GM19372 (cell line): ENCODE data around the gene NIBAN1.
"Not testable (repeated sequence)": the region's sequence is repeated elsewhere in the genome, so short reads cannot be mapped to it uniquely, and the experiment has no call there.

Experiments
- ATAC-seq: cut with Tn5 transposase; IDR thresholded peaks from one replicate; pipeline ENCODE4 v1.9.1; 2021; ENCODE audit warnings: mild to moderate bottlenecking, low read depth, moderate library complexity; ENCODE audit not compliant: unreplicated experiment

The NIBAN1 gene, protein sequence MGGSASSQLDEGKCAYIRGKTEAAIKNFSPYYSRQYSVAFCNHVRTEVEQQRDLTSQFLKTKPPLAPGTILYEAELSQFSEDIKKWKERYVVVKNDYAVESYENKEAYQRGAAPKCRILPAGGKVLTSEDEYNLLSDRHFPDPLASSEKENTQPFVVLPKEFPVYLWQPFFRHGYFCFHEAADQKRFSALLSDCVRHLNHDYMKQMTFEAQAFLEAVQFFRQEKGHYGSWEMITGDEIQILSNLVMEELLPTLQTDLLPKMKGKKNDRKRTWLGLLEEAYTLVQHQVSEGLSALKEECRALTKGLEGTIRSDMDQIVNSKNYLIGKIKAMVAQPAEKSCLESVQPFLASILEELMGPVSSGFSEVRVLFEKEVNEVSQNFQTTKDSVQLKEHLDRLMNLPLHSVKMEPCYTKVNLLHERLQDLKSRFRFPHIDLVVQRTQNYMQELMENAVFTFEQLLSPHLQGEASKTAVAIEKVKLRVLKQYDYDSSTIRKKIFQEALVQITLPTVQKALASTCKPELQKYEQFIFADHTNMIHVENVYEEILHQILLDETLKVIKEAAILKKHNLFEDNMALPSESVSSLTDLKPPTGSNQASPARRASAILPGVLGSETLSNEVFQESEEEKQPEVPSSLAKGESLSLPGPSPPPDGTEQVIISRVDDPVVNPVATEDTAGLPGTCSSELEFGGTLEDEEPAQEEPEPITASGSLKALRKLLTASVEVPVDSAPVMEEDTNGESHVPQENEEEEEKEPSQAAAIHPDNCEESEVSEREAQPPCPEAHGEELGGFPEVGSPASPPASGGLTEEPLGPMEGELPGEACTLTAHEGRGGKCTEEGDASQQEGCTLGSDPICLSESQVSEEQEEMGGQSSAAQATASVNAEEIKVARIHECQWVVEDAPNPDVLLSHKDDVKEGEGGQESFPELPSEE

DNA sequence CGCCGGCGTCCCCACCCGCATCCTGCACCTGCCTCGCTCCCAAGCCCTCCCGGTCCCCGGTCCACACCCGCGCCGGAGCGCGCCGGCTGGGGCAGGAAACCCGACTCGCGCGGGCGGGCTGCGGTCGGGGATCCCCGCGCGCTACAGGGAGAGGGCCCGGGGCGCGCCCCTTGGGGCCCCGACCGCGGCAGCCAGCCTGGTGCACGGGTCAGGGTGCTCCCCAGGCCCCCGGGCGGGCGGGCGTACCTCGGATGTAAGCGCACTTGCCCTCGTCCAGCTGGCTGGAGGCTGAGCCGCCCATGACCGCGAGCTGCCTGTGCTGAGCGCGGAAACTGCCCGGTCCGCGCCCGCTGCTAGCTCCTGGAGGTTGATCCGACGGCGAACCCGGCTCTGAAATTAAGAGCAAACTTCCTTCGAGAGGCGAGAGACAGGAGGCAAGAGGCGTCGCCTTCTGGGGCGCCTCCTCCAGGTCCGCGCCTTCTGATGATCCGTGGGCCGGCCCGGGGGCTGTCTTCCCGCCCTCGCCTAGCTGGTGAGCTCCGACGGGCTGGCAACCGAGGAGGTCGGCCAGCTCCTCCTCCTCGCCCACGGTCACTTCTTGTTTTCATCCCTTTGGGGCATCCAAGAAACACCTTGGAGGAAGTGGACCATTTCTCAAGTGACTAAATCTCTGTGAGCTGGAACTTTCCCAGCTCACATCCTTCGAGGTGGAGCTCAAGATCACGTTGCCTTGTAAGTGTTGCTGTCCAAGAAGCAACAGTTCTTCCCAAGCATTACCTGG lies at the start of gene NIBAN1:
NIBAN1 (minus strand) TSS at position 453 of the 781 bp plus-strand sequence; CDS start at position 301, 152 bp downstream.
- ATAC-seq: peak; percentile 62

DNA sequence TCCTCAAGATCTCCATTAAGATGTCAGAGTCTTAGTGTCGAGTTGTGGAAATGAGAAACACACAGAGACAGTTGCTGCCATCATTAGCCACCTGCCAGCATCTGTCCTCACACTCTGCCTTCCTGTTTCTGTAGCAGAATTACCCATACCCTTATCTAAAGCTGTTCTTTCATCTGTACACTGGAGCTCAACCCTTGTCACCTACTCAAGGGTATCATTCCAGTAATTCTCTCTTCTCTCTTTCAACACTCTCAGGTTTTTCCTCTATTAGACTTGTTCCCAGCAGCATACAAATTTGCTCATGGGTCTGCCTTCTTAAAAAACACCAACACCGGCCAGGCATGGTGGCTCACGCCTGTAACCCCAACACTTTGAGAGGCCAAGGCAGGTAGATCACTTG lies 43.7 kb upstream of the NIBAN1 start:
- ATAC-seq: no peak

DNA sequence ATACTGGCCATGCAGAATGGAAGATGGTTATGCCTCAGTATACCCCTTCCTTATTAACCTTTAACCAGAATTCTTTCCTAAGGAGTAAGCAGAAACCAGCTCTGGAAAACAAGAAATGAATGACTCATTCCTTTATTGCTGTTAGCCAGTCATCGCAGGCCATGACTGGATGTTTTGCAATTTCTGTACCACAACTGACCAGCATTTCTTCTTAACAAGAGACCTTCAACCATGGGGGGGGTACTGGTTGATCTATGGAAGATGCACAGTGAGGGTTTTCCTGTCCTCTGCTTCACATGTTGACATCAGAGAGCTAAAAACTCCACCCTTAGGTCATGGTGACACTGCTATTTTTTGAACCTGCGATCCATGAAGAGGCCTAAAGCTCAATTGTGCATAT lies 43.0 kb upstream of the NIBAN1 start:
- ATAC-seq: no peak

DNA sequence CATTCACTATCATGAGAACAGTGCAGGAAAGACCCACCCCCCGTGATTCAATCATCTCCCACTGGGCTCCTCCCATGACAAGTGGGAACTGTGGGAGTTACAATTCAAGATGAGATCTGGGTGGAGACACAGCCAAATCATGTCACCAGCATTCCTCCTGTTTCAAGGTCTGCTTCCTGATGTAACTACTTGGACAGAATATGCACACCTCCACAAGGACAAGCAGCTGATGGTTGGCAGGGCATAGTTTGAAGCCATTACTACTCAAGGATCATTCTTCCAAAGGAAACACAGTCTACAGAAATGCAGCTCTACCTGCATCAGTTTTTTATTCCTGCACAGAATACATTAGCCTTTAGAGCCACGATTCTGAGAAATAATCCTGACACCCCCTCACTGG lies 42.6 kb upstream of the NIBAN1 start:
- no peak for ATAC-seq

DNA sequence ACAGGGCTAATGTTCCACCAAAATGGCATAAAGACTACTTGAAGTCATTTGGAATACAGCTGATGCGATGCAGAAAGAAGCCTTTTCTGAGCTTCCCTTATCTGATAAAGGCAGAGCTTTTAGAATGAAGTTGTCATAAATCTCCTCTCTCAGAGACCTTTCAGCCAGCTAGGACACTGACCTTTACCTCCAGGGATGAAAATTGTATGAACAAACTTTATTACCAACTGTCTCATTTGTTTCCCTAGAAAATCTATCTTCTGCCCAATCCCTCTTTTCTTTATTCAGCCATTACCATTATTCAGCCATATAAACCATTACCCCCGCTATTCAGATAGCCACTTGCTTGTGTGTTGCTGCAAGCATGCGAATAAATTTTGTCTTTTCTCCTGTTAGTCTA lies 41.3 kb upstream of the NIBAN1 start:
- ATAC-seq: no peak

DNA sequence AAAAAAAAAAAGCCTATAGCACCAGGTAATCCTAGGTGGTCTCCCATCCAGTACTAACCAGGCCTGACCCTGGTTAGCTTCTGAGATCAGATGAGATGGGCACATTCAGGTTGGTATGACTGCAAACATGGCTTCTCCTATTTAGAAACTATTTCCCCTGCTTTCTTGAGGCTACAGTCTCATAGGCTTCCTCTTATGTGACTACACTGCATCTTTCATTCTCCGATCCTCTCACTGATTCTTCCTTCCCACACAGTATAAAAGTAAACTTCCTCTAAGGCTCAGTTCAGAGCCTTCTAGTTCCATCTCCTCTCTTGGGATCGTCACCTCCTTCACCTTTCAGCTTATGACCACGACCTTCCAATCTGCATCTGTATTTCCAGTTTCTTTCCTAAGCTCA lies 40.6 kb upstream of the NIBAN1 start:
- ATAC-seq: no peak

DNA sequence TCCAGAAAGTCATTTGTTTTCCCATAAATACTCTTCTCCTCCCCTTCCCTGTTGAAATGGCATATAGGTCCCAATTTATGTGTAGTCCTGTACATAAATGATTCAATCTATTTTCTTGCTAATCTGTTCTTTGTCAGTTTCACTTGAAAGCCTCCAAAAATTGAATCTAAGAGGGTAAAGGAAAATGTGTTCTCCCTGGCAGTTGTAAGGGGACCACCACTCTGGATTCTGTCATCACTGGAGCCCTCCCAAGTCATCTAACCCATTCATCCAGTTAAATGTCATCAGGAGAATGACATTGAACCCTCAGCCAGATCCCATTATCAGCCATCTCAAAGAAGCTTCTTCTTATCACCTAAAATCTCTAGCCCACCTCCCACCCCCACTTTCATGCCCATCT lies 36.1 kb upstream of the NIBAN1 start:
- ATAC-seq: no peak

DNA sequence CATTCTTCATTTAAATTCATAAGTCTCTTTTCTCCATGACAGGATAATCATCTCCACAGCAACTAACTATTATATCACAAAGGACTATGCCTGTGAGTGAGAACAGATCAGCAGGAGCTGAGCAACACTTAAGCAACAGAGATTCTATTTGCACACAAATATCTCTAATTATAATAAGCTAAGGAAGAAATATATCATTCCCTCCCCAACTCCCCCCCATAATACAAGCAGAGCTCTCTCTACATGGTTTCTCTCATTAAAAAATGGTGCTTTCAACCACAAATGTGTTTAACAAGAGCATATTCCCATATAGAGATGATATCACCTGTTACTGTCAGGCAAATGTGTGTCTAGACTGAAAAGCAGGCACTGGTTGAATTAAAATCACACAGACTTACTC lies 34.5 kb upstream of the NIBAN1 start:
- no peak for ATAC-seq

DNA sequence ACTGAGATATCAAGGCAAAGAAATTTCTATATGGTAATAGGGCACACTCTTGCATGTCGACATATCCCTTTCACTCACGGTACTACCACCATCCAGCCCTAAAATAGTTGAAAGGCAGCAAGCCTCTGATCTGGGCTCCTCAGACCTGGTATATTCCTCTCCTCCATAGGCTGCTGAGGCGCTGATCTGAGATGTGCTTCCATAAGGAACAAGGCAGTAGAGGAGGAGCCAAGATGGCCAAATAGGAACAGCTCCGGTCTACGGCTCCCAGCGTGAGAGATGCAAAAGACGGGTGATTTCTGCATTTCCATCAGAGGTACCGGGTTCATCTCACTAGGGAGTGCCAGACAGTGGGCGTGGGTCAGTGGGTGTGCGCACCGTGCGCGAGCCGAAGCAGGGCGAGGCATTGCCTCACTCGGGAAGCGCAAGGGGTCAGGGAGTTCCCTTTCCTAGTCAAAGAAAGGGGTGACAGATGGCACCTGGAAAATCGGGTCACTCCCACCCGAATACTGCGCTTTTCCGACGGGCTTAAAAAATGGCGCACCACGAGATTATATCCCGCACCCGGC lies 27.1 kb upstream of the NIBAN1 start:
- not testable (repeated sequence) for ATAC-seq

DNA sequence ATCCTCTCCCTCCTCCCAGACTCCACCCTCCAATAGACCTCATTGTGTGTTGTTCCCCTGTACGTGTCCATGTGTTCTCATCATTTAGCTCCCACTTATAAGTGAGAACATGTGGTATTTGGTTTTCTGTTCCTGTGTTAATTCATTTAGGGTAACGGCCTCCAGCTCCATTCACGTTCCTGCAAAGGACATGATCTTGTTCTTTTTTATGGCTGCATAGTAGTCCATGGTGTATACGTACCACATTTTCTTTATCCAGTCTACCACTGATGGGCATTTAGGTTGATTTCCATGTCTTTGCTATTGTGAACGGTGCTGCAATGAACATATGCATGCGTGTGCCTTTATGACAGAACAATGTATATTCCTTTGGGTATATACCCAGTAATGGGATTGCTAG lies 25.7 kb upstream of the NIBAN1 start:
- not testable (repeated sequence) for ATAC-seq

DNA sequence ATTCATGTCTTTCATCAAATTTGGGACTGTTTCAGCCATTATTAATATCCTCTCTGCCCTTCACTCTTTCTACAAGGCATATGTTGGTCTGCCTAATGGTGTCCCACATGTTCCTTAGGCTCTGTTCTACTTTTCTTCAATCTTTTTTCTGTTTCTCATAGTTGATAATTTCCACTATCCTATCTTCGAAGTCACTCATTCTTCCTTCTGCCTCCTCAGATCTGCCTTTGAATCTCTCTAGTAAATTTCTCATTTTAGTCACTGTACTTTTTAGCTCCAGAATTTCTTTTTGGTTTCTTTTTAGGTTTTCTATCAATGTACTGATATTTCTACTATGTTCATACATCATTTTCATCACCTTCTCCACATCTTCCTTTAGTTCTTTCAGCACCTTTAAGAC lies 20.0 kb upstream of the NIBAN1 start:
- ATAC-seq: no peak

DNA sequence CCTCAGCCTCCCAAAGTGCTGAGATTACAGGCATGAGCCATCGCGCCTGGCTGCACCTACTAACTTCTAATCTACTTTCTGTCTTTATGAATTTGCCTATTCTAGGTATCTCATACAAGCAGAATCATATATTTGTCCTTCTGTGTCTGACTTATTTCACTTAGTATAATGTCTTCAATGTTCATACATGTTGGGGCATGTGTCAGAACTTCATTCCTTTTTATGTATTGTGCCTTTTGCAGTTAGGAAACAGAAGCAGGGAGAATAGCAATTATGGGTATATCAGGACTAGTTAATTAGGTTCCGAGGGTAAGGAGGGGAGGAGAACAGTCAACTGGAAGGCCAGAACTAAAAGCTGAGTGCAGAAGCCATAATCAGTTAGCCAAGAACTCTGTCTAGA lies 18.0 kb upstream of the NIBAN1 start:
- no peak for ATAC-seq

DNA sequence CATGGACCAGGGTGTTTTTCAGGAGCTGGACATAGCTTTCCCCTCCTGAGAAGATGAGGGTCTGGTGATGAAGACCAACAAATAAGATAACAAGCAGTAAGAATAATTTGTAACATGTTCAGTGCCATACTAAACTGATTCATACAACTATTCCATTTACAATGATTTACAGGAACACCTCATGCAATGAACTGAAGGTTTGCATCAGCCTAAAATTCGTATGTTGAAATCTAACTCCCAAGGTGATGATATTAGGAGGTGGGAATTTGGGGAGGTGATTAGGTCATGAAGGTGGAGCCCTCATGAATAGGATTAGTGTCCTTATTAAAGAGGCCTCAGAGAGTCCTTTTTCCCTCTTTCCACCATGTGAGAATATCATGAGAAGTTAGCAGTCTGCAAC lies 15.9 kb upstream of the NIBAN1 start:
- no peak for ATAC-seq

DNA sequence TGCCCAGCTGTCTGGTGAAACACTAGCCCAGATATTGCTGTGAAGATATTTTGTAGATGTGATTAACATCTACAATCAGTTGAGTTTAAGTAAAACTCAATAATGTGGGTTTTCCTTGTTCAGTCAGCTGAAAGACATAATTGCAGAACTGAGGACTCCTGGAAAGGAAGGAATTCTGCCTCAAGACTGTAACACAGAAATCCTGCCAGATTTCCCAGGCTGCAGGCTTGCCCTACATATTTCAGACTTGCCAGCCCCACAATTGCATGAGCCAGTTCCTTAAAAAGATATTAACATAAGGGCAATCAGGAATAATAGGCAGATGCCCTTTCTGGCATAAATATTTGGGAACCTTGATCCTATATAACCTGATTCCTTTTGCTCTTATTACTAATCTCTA lies 14.2 kb upstream of the NIBAN1 start:
- ATAC-seq: no peak

DNA sequence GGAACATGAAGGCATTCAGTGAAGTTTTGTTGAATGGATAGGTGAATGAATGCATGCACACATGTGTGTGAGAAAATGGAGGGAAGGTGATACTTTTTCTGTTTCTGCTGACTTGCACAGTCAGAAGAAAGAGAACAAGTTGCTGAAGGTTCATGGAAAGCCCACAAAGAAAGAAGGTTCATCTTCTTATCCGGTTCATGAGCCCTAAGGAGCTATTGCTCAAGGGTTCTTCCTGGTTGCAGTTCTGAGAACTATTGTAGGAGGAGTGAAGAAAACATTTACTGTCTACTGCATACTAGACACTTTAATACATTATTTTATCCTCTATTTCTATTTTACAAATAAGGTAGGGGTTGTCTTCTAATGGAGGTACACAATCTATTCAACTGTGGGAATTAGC lies 13.4 kb upstream of the NIBAN1 start:
- no peak for ATAC-seq

DNA sequence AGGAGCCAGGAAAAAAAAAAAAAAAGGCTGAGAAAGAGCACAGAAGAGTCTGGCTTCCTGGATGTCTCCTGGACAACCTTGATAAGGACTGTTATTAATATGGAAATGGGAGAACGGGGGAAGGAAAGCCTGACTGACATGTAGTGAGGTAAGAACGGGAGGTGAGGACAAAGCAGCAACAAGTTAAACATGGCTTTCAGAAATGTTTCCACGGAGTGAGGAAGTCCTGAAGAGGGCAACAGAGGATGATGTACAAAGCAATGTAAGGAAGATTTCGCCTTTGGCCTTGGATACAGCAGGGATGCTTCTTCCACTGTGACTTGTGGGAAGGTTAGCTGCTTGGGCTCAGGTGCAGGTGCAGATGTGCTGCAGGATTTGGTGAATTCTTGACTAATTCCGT lies 11.9 kb upstream of the NIBAN1 start:
- no peak for ATAC-seq

DNA sequence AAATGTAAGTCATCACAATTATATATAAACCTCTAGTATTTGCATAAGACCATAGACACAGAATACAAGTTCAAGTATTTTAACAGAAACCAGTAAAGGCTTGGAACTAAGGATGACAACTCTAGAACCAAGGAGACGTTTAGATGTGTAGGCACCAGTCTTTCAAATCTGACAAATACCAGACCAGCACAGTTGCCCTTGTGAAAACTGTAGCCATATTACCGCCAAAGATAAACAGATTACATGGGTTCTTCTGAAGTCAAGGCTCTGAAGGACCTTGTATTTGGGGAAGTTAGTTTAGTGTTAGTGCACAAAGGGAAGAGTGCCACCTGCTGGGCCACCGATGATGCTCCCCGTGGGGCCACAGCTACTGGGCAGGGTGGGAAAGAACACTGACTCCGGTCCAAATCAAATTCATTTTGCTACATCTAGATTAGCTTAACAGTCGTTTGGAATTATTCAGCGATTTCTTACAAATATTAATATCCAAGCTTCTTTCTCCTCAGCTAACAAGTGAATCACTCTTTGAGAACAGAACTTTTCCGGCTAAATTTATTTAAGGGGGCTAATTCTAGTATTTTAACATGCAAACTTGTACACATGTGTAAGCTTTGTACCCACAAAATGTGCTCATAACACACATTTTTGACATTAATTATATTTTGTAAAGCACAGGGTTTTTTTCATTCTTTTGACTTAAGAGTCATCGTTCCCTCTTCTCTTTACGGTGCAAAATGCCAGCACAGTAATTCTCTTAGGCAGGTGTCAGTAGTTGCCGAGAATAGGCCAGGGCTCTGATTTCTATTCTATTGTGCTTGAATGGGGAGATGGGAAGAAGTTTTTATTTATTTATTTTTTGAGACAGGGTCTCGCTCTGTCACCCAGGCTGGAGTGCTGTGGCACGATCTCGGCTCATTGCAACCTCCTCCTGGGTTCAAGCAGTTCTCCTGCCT lies 8.0 kb upstream of the NIBAN1 start:
- peak; percentile 99 for ATAC-seq

DNA sequence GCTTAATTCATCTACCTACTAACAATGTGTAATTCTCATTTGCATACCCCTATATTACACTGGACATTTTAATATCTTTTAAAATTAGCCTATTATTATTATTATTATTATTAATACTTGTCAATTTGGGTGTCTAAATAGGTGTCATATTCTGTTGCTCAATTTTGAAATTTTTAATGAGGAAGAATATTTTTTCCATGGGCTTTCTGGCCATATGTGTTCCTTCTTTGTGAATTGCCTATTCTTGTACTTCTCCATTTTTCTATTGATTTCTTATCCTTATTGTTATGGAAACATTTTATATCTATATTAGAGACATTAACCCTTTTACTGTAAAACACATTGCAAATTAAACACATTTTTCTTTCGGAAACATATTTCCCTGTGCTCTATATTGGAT lies 6.4 kb upstream of the NIBAN1 start:
- ATAC-seq: no peak

DNA sequence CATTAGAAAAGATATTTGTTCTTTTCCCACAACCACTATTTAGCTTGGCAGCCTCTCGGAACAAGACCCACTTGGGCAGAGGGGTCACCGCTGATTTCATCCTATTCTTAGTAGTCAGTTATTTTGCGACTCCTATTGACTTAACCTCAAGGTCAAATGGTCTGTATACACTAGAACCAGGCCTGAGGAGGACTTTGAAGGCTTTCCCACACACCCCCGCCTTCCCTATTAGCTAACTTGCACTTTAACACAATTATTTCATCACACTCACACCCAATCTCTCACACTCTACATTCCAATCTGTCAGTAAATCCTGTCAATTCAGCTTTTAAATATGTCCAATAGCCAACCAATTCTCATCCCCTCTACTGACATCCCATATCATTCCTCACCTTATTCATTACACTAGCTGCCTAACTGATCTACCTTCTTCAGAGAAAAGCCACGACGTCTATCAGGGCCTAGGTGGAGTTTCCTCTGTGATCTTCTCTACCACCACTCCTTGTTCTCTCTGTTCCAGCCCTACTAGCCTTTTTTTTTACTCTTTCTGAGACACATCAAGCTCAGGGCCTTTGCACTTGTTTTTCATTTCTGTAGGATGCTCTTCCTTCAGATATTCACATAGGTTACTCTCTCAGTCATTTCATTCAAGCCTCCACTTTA lies 1.0 kb upstream of the NIBAN1 start:
- no peak for ATAC-seq
